Measurements from ENCODE around the gene THOC2.

DNA sequence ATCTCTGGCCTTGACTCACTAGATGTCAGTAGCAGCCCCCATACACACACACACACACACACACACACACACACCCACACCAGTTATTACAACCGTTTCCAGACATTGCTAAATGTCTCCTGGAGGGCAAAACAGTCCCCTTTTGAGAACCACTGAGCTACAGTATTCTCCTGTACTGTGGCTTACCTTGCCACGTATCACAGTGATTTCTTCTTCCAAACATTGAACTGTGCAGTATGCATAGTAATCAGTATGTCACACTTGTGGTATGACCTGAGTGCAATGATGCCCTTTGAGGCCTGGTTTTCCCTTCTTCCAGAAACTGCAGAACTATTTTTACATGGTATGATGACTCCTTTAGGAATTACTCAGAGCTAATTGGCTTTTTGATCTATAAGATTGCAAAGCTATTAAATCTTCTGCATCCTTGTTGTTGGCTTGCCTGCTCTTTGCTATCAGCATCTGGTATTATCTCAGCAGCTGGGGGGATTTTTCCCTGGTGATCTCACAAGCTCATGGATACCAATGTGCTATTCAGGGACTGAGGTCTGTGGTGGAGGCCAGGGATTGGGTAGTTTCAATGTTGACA is 3.6 kb upstream of the THOC2 start:
- TF ChIP-seq NRF1 (IDR thresholded peaks at IDR 0.05; ENCODE audit: low read depth, low read length), result no peak
- TF ChIP-seq ZNF274 (IDR thresholded peaks at IDR 0.05; ENCODE audit: borderline replicate concordance, extremely low read depth, low read length), result no peak
- TF ChIP-seq, protein P1, sequence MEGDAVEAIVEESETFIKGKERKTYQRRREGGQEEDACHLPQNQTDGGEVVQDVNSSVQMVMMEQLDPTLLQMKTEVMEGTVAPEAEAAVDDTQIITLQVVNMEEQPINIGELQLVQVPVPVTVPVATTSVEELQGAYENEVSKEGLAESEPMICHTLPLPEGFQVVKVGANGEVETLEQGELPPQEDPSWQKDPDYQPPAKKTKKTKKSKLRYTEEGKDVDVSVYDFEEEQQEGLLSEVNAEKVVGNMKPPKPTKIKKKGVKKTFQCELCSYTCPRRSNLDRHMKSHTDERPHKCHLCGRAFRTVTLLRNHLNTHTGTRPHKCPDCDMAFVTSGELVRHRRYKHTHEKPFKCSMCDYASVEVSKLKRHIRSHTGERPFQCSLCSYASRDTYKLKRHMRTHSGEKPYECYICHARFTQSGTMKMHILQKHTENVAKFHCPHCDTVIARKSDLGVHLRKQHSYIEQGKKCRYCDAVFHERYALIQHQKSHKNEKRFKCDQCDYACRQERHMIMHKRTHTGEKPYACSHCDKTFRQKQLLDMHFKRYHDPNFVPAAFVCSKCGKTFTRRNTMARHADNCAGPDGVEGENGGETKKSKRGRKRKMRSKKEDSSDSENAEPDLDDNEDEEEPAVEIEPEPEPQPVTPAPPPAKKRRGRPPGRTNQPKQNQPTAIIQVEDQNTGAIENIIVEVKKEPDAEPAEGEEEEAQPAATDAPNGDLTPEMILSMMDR (IDR thresholded peaks at IDR 0.05; ENCODE audit: control extremely low read depth in 1 of 3, insufficient read depth in 1 of 3, low read depth in 1 of 3, low read length in 3 of 3), result no peak
- no peak for TF ChIP-seq POLR2A (IDR thresholded peaks at IDR 0.05; ENCODE audit: control extremely low read depth in 1 of 2, low read depth in 2 of 2, low read length in 2 of 2)
